SKM-1 treated with dmso at 0.1 percent for 144 hours (cell line): ENCODE measurements around the gene PARD3B.

Source experiments
- DNase-seq: peaks from one replicate; lab custom pipeline; 2025; ENCODE audit not compliant: unreplicated experiment; lab: John Stamatoyannopoulos, UW

PARD3B gene

GRCh38 chr2:204885747-204886146 lies 340.5 kb downstream of the PARD3B start:
- DNase-seq, result no peak

- DNase-seq, result no peak
Measured at GRCh38 chr2:204886713-204887112, 341.4 kb downstream of the PARD3B start.

GRCh38 chr2:204888222-204888621 lies 342.9 kb downstream of the PARD3B start:
- DNase-seq, result no peak

- DNase-seq, result no peak
Measured at GRCh38 chr2:204890680-204891079, 345.4 kb downstream of the PARD3B start.

- DNase-seq, result no peak
Measured at GRCh38 chr2:204891739-204892138, 346.5 kb downstream of the PARD3B start.

GRCh38 chr2:204892506-204893255 lies 347.4 kb downstream of the PARD3B start:
- DNase-seq, result no peak

GRCh38 chr2:204896146-204896545 lies 350.9 kb downstream of the PARD3B start:
- no peak for DNase-seq

- DNase-seq, result no peak
Measured at GRCh38 chr2:204897561-204897960, 352.3 kb downstream of the PARD3B start.

- DNase-seq, result no peak
Measured at GRCh38 chr2:204898928-204899640, 353.8 kb downstream of the PARD3B start.

GRCh38 chr2:204899983-204900382 lies 354.7 kb downstream of the PARD3B start:
- DNase-seq, result no peak

GRCh38 chr2:204900487-204900886 lies 355.2 kb downstream of the PARD3B start:
- no peak for DNase-seq

- DNase-seq, result no peak
Measured at GRCh38 chr2:204900910-204901309, 355.6 kb downstream of the PARD3B start.

- no peak for DNase-seq
Measured at GRCh38 chr2:204901591-204901990, 356.3 kb downstream of the PARD3B start.

- no peak for DNase-seq
Measured at GRCh38 chr2:204909791-204910190, 364.5 kb downstream of the PARD3B start.

- no peak for DNase-seq
Measured at GRCh38 chr2:204913312-204913711, 368.0 kb downstream of the PARD3B start.

- no peak for DNase-seq
Measured at GRCh38 chr2:204913854-204914464, 368.7 kb downstream of the PARD3B start.

GRCh38 chr2:204914708-204915107 lies 369.4 kb downstream of the PARD3B start:
- no peak for DNase-seq

- DNase-seq, result no peak
Measured at GRCh38 chr2:204917089-204917701, 371.9 kb downstream of the PARD3B start.

GRCh38 chr2:204920776-204921175 lies 375.5 kb downstream of the PARD3B start:
- DNase-seq, result no peak

GRCh38 chr2:204923957-204924356 lies 378.7 kb downstream of the PARD3B start:
- no peak for DNase-seq

- DNase-seq, result no peak
Measured at GRCh38 chr2:204931562-204931961, 386.3 kb downstream of the PARD3B start.
